Stimulated activated CD4-positive, alpha-beta T cell treated with anti-CD3 and anti-CD28 coated beads, TNF-alpha, amount 100 ng/mL, for 4 hours (primary cell): ENCODE results near the gene ZNF772.

Experiments used
- DNase-seq, 3 experiments: peaks; one replicate each; pipeline ENCODE4 v3.0.0-alpha.2; 2020; ENCODE audit warnings: low read depth in 3 of 3

ZNF772 gene

GRCh38 chr19:57435062-57435978, 42.0 kb downstream of the ZNF772 start, which contains the start of gene ZNF749:
Gene ZNF749, plus strand, starts transcription at chr19:57435325. Its CDS starts 254 bp downstream, at chr19:57435579.
- DNase-seq, result peak; percentile 87 to 97 (median 96)

- no peak for DNase-seq
Observed at GRCh38 chr19:57434386-57435061, 42.8 kb downstream of the ZNF772 start.

GRCh38 chr19:57421037-57421436, 56.3 kb downstream of the ZNF772 start:
- DNase-seq, result no peak

- DNase-seq, result no peak
Observed at GRCh38 chr19:57419439-57419838, 57.9 kb downstream of the ZNF772 start.
